GM21576 (cell line): ENCODE data around the gene TCF4.

Experiments used
- ATAC-seq: cut with Tn5 transposase; IDR thresholded peaks from one replicate; pipeline ENCODE4 v1.9.1; 2021; ENCODE audit warnings: mild to moderate bottlenecking, moderate library complexity; ENCODE audit not compliant: unreplicated experiment

The TCF4 gene

DNA sequence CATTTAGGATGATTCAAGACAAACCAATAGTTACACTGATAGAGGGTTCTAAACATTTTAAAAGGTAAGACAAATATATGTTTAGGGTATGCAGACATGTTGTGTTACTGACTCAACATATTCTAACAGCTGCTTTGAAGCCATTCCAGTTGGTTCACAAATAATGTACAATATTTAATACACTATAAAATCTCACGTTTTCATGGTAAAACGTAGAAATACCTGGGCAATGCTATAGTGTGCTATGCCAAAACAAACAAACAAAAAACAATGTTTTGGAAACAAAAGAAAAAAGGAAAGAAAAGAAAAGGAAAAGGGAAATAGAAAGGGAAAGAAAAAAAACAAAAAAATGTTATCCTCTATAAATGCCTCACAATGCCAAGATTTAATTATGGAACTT is 277.1 kb downstream of the TCF4 start:
- ATAC-seq: no peak

- no peak for ATAC-seq
These were observed 277.8 kb downstream of the TCF4 start for GRCh38 chr18:55310044-55310676.

- ATAC-seq: no peak
These were observed 278.7 kb downstream of the TCF4 start for GRCh38 chr18:55309249-55309648.

DNA sequence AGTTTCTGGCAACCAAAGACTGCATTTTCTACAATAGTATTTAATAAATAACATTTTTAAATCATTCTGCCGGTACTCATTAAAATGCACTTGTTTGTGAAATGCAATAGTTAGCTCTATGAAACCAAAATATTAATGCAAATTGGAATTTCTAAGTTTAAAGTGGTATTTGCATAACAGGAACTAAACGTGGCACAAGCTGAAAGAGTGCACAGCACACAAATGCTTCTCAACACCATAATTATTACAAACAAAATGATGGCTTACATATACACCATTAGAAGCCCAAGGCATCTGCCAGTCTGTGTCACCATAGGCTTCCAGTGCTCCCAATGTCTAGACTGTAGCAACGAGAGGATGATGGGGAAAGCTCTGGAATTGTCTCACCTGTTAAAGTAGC is 280.5 kb downstream of the TCF4 start:
- ATAC-seq: no peak

DNA sequence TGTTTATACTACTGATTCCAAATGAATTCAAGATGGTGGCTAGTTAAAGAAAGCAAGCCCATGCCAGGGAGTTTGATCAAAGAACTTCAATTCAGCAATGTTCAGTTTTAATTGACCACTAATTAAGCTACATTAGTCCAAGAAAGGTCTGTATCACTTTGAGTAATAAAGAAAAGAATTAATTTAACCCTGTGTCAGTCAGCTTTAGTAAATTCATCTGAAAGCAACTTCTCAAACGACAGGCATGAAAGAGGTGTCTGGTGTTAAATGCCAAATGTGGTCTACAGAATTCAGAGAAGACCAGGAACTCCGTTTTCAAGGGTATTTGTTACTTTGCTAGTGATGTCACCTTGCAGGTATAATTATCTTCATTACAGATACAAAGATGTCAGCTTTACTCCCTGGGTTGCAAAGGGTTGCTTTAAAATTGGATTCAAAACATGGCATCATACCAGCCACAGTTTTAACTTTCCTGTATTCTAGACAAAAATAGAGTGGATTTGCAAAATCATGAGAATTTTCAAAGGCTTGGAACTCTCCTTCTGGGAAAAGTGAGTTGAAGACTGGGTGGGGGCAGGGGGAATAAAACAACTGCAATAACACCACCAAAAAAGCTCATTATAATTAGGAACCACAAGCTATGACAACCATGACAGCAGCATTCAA is 281.5 kb downstream of the TCF4 start:
- no peak for ATAC-seq

DNA sequence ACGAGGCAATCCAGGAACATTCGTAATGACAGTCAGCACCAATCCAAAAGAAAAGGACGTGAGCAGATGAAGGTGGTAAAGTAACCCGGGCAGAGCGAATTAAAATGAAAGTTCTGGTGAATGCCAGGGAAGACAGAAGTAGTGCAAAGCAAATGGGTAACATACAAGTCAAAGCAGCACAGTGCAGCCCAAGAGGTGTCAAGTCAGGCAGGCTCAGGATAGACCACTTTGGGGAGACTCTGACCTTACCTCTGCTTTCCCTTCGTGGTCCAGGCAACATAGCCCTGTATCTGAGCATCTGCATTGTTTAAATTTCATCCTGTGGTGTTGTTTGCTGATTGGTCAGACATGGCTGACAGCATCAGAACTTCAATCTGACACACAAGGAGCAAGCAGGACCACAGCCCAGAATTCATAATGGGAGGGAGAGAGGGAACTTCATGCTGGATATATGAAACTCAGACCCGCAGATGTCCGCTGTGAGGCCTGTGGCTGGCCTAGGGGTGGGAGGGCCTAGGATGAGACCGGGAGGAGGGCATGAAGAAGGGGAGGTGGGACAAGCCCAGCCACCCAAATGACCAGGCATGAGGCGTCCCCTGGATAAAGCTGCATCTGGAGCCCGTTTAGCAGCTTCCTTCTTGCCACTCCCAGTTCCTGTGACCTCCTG is 285.7 kb downstream of the TCF4 start:
- ATAC-seq: no peak

DNA sequence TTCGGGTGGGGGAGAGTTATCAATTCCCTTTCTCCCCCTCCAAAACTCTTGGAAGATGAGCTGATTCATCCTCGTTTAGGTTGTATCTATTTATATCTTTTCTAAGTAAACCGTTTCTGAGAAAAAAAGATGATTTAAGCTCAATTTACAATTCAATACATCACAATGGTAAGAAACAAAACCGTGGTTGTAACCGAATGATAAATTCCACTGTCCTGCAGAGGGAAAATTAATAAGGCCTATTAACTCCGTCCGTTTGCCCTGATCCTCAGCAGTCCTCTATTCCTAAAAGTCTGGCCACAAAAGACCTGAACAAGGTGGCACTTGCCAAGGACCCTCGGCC is 286.2 kb downstream of the TCF4 start:
- no peak for ATAC-seq

DNA sequence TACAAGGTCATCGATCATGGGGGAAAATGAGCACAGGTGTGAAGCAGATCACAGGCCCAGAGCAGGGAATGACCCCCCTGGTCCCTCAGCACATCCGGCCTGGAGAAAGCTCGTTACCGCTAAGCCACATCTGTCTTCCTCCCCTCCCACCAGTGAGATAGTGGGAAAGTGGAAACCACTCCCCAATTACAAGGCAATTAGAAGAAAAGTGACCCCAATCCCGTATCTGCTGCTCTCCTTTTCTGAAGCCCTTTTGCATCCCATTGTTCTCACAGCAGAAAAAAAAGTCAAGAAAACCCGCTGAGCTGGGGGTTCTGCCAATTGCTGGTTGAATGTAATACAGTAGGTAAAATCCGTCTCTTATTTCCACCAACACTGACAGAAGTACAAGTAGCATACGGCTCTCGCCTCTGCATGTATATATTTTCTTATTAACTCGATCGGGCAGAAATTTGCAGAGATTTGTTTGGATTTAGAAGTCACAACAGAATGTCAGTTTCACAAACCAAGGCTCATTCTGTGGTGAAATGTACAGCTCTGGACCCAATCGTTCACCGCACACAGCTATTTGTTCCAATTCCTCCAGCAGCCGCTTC is 287.0 kb downstream of the TCF4 start:
- ATAC-seq: no peak

DNA sequence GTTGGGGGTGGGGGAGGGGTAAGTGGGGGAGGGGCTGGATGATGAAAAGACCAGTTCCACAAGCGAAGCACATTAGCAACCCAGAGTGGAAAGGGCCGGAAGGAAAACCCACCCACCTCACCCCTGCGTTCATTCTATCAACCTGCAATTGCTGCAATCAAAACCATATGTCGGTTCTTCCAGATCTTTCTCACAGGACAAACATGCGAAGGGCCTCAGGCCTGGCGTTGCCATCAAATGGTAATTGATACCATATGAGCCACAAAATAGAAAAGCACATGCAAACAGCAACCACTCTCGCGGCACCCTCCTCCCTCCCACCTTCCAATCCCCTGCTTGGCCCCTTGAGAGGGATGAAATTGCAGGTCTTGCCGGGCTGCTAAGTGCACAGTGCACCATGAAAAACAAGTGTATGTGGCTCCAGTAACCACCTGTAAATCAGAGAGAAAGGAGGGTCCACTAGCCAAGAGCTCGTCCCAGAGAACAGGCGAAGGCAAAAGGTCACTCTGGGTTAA is 287.5 kb downstream of the TCF4 start:
- no peak for ATAC-seq

DNA sequence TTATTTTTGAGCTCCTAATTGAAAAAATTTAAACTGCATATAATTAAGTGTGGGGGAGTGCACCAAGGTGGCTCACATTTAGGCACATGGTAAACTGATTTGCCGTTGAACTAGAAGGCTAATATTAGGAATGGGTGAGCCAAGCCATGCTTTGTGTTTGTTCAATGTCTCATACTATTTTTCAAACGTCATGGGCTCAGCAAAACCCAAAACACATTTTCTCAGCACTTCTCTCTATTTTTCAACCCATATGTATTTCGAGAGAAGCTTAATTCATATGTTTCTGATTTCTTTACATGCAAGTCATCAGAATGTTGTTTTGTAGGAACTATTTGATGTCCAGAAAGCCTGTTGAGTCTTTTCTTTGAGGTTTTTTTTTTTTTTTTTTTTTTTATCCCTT is 291.2 kb downstream of the TCF4 start:
- ATAC-seq: no peak

GRCh38 chr18:55296115-55296514 is 291.9 kb downstream of the TCF4 start:
- no peak for ATAC-seq

DNA sequence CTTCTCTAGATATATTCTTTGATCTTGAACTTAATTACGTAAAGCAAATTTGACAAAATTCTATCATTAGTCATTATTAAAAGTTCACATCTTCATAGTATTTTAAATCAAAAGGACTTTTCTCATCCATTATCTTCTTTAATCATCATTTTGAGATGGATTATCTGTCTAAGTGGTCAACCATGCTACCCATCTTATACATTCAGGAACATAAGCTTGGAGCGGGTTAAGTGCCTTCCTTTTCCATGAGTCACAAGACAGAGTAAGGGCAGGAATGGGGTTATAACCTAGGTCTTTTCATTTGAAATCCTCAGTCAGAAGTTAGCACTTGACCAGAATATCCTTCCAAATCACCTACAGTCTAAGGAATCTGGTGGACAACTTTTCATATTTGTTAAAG is 297.1 kb downstream of the TCF4 start:
- no peak for ATAC-seq

DNA sequence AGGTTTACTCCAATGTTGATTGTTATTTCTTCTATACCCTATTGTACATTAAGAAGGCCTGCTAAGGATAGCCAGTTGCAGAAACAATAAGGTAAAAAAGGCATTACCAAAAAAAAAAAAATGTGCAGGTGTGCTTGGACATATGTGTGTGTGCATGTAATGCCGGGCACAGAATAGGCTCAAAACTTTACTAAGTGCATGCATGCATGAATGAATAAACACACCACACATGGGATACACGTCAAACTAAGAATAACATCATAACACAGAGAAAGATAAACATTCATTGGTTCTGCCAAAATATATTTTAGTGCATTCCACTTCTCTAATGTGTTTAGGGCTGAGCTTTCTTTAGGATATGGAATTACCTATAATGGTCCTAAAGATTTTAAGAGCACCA is 298.2 kb downstream of the TCF4 start:
- ATAC-seq: peak; percentile 77

GRCh38 chr18:55289048-55289447 is 298.9 kb downstream of the TCF4 start:
- no peak for ATAC-seq

DNA sequence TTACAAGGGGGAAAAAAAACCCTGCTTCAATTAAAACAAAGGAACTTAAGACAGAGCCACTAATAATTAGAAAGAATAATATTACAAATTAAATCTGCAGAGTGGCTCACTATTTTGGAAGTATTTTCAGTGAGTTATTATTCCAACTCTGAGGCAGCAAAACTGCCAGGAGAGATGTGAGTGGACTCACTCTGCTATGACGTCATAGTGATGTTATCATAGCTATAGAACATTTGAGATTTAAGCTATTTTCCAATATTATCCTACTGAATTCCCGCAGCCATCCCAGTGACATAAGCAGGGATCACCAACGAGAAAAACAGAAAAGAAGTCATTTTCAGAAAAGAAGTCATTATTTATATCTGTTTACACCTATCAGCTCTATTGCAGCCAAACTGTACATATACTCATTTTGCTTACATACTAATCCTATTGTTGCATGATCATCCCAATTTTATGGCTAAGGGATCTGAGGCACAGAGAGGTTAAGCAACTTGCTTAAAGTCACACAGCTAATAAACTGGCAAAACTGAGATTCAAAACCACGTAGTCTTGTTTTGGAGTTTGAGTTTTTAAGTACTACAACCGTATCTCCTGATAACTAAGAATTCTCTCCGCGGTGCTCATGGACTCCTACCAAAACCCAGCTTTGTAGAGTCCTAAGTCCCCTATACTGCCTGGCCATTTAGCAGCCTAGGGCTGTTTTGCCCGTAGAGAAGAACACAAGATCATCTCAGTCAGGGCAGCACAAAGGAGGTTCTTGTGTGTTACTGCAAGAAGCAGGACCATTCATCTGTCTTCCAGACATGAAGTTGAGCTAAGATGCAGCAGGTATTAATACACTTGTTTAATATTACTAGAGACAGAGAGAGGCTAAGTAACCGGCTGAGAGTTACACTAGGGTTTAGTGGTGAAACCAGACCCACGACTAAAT is 299.8 kb downstream of the TCF4 start:
- ATAC-seq: no peak

DNA sequence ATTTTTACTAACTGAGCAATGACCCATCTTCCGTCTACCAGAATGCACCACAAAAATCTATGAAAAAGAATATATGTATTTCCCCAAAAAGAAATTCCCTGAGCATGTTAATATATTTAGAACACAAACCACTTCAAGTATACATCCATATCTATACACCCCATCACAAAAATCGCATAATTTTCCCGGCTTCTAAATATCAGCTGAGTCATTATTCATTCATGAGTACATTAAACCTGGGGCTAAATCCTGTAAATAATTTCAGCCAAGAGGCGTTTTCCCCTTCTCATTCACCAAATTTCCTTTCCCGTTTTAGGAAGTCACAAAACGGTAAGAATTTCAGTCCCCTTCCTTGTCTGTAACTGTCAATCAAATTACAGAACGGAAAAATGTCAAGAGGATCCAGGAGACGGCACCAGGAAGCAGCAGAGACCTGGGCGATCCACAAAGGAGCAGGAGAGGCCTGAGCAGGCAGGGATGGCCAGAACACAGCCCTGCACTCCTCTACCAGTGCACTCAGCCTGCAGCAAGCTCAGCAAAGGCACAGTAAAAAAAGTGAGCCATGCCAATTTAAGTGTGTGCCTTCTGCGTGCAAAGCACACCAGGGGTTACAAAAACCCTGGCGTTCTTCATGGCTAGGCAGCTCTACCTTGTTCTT is 300.7 kb downstream of the TCF4 start:
- no peak for ATAC-seq

DNA sequence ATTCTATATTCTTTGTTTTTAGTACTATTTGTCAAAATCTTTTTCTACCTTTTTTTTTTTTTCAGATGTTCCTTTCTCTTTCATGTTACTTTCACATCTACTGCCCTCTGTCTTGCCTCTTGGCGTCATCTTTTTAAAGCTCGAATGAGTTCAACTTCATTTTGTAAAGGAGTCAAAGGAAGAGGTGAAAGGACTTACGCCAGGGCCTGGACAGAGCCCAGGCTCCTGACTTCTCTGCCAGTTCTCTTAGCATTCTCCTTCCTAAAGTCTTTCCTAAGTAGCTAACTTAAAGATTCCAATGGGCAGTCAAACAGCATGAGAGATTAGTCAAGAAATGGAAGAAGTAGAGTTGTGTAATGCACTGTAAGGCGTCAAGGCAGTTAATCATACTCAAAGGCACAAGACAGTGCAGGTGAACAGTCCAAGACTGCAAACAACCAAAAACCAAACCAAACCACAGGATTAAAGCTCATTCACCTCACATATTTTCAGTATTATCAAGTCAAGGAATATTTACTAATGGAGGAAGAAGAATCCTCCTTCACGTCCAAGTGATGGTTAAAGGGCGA is 301.7 kb downstream of the TCF4 start:
- ATAC-seq: no peak

- ATAC-seq: no peak
These were observed 303.4 kb downstream of the TCF4 start for GRCh38 chr18:55284614-55285013.

- no peak for ATAC-seq
These were observed 304.7 kb downstream of the TCF4 start for GRCh38 chr18:55283309-55283708.

GRCh38 chr18:55280503-55280902 is 307.5 kb downstream of the TCF4 start:
- ATAC-seq: no peak
